HG03520 (cell line): ENCODE measurements around the gene TAC4.
"Not testable (repeated sequence)": the region's sequence is repeated elsewhere in the genome, so short reads cannot be mapped to it uniquely, and the experiment has no call there.

Source experiments
- ATAC-seq: cut with Tn5 transposase; IDR thresholded peaks from one replicate; pipeline ENCODE4 v1.9.1; 2021; ENCODE audit warnings: mild to moderate bottlenecking, moderate library complexity; ENCODE audit not compliant: unreplicated experiment

Gene TAC4

DNA sequence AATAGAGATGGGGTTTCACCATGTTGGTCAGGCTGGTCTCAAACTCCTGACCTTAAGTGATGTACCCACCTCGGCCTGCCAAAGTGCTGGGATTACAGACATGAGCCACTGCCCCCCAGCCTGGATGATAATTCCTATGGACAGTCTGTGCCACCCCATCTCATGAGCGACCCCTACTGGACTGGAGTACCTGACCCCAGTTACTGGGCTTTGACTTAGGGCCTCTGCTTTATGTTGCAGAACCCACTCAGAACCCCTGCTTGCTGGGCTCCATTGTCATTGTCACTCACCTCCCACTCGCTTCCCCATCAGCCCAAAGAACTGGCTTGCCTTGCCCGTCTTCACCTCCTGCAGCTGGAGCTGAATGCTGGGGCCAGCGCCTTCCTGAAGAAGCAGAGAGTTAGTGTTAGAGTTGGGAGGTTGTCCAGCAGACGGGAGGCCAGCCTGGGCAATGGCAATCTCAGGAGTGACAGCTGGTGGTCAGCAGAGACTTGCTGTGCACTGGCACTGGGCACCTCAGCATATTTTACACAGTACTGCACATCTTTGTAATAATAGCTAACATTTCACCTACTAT lies 4.0 kb downstream of the TAC4 start:
- ATAC-seq, result no peak

DNA sequence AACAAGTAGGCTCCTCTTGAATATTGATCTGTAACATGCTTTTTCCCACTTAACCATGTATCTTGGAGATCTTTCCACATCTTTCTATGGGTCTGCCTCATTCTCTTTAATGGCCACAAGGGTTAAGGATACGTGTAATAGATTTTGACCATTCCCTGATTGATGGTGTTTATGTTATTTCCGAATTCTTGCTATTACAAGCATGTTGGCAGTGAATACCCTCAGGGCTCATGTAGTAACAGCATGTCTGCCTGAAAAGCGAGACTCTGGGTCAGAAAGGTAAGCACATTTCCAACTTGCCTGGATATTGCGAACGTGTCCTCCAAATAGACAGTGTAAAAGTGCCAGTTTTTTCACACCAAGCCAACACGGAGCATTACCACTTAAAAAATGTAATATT lies 5.0 kb downstream of the TAC4 start:
- no peak for ATAC-seq

DNA sequence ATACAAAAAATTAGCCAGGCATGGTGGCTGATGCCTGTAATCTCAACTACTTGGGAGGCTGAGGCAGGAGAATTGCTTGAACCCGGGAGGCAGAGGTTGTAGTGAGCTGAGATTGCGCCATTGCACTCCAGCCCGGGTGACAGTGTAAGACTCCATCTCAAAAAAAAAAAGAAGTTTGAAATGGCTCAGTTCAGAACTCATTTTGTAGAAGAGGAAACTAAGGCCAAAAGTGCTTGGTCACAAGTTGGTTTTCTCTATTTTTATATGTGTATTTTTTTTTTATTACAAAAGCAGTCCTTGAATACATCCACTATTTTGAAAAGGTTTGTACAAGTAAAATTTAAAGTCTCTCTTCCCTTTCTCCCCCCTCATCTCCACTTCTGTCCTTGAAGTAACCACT lies 5.5 kb downstream of the TAC4 start:
- no peak for ATAC-seq

DNA sequence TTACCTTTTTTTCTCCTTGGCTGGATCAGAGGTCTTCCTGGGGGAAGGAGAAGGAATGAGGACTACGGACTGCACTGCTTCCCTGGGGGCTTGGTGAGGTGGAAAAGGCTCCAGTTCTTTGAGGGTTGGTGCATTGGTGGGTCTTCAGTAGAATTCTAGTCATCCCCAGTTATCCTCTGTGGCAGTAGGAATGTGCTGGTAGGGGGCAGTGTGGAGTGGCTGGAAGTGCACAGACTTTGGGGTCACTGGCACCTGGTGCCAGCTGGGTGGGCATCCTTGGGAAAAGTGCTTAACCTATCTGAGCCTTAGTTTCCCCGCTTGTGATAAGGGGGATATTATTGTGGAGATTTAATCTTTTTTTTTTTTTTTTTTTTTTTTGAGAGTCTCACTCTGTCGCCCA lies 6.3 kb downstream of the TAC4 start:
- ATAC-seq, result no peak

GRCh38 chr17:49839455-49839854 lies 8.4 kb downstream of the TAC4 start:
- ATAC-seq, result no peak

DNA sequence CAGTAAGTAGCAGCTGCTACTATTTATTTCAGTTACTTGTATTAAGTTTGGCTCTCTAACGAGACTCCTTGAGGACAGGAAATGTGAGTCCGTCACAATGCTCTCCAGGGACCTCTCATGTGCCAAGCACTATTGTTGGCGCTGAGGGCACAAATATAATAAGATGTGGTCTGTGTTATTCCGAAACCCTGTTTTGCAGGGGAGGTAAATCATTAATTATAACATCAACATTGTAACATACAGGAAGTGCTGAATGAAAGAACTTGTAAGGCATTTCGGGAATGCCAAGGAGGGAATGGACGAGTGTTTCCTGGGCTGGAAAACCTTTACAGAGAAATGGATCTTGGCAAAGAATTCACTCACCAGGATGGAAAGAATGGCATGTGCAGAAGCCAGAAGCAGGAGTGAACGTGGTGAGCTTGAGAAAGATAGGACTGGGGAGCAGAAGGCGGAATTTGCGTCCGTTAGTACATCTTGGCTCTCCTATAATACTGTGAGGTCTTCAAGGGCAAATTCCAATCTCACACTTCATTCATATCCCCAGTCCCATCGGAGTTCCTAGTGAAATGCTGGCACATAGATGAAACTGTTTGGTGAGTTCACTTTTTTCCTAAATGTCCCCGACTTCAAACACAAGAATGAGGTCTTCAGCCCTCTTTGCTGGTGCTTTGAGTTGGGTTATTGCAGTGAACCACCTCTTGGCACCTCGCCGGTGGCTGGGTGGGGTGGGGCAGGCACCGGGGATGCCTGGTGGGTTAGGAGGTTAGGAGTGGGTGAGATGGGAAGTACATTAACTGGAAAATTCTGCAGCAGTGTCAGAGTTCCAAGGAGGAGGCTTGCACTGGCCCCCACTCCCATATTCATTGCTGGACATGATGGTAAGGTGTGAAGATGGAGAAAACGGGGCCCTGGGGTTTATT lies 11.5 kb downstream of the TAC4 start:
- ATAC-seq, result no peak

- no peak for ATAC-seq
Observed at GRCh38 chr17:49835472-49835871, 12.4 kb downstream of the TAC4 start.

DNA sequence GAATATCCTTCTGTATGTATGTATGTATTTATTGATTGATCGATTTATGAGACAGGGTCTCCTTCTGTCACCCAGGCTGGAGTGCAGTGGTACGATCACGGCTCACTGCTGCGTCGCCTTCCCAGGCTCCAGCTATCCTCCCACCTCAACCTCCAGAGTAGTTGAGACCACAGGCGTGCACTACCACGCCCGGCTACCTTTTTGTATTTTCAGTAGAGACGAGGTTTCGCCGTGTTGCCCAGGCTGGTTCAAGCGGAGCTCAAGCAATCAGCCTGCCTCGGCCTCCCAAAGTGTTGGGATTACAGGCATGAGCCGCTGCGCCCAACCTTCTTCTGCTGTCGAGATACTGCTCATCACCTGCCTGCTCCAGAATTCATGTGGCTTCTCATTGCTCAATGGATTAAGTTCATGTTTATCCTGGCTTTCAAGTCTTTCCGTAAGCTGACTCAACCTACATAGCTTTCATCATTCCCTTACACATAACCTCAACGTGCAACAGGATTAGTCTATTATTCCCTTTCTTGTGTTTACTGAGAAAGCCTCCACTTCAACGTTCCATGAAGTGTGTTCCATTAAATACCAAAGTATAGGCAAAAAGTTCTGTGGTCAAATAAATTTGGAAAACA lies 13.6 kb downstream of the TAC4 start:
- no peak for ATAC-seq

- no peak for ATAC-seq
Observed at GRCh38 chr17:49832840-49833599, 14.8 kb downstream of the TAC4 start.

- ATAC-seq, result no peak
Observed at GRCh38 chr17:49830605-49831004, 17.3 kb downstream of the TAC4 start.

GRCh38 chr17:49829026-49829425 lies 18.8 kb downstream of the TAC4 start:
- ATAC-seq, result no peak

DNA sequence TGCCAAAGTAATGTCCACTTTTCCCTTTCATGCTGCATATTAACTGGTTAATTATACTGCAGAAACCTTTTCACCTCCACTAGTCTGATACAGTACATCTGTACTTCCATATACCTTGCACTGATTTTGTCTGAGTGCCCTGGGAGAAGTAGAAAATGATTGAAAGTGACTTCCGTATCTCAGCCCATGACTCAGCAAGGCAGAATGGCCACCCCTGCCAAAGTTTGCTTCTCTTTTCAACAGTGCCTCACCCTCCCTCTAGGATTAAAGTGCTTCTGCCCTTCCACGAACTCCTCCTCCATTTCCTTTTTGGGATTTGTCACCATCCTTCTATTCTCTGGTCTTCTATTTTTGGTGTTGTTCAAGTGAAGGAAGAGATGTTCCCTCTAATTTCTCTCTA lies 19.5 kb downstream of the TAC4 start:
- not testable (repeated sequence) for ATAC-seq

GRCh38 chr17:49825645-49826044 lies 22.2 kb downstream of the TAC4 start:
- no peak for ATAC-seq

- no peak for ATAC-seq
Observed at GRCh38 chr17:49823614-49824013, 24.3 kb downstream of the TAC4 start.

- ATAC-seq, result no peak
Observed at GRCh38 chr17:49822829-49823228, 25.0 kb downstream of the TAC4 start.

DNA sequence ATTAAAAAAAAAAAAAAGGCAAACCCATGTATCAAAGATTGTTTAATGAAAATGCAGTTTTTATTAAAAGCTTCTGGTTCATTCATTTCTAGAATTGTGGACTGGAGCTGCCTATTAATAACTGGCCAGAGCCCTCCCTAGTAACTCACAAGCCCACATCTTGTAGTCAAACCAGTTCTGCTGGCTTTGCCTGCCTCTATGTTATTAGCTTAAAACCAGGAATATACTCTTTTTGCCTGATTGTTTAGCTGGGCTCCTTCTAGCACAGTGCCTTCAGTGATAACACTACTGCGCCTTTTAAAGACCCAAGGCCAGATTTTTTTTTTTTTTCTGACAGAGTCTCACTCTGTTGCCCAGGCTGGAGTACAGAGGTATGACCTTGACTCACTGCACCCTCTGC lies 26.0 kb downstream of the TAC4 start:
- ATAC-seq, result no peak

- no peak for ATAC-seq
Observed at GRCh38 chr17:49821466-49821865, 26.4 kb downstream of the TAC4 start.

DNA sequence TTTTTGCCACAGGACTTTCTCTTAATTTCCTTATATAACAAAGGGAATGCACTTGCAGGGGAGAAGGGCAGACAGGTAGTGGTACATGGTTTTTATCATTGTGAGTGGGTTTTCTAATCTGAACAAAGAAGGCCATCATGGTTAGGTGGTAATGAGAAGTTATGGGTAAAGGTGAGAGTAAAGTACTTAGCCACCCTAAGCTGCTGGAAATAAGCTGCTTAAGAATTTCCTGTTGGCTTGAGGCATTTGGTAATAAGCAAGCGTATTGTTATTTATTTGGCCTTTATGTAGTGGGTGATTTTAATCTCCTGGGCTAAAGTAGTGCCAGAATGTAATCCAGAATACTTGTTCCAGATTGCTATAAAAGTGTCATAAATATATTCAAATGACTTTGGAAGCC lies 27.1 kb downstream of the TAC4 start:
- no peak for ATAC-seq

DNA sequence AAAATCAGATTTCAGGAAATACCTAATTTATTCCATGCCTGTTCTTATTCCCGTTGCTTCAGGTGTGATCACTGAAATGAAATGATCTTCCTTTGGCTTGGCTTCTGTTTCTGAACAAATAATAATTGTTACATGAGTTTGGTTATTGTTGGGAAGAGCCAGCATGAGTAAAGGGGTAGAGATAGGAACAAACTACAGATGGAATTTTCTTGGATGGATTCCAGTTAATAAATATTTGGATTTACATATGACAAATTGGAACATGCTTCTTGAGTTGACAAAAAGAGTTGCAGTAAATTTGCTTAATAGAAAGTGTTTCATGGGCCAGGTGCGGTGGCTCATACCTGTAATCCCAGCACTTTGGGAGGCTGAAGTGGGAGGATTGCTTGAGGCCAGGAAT lies 28.2 kb downstream of the TAC4 start:
- no peak for ATAC-seq

DNA sequence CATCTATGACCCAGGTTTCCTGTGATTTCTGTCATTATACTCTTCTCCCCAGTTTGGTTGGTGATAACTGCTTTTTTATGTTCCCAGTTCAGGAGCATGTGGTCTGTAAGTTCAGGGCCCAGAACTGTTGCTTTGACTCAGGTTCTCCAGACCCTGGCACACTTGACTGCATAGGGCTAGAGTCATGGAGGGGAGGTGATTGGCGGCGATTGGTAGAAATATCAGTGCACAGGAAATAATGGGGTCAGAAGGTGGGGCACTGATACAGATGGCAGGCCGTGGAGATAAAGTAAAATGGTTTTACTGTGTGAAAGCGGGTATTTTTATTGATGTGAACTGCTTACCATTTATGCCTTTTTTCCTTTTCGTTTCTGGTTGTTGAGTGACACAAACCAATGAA lies 28.7 kb downstream of the TAC4 start:
- no peak for ATAC-seq

- no peak for ATAC-seq
Observed at GRCh38 chr17:49817993-49818392, 29.9 kb downstream of the TAC4 start.
